Mesendoderm (in vitro differentiated cells): ENCODE measurements around the gene HOXA5.

Source experiments
- DNase-seq: peaks from one replicate; pipeline ENCODE4 v3.0.0; 2013
- H2AK5ac ChIP-seq: 2 replicates; pipeline ENCODE4 v1.6.1; 2013; ENCODE audit warnings: low read length, inconsistent platforms
- H2BK120ac ChIP-seq: 2 replicates; pipeline ENCODE4 v1.6.1; 2013; ENCODE audit warnings: low read depth, mild to moderate bottlenecking, low read length, moderate library complexity, mixed read lengths
- H2BK15ac ChIP-seq: replicated peaks from 2 replicates; pipeline ENCODE4 v1.6.1; 2013; ENCODE audit warnings: low read depth, mild to moderate bottlenecking, moderate library complexity
- H2BK5ac ChIP-seq: 2 replicates; pipeline ENCODE4 v1.6.1; 2013; ENCODE audit warnings: low read length, inconsistent platforms
- H3K18ac ChIP-seq: 2 replicates; pipeline ENCODE4 v1.6.1; 2013; ENCODE audit warnings: mild to moderate bottlenecking, low read length, mixed read lengths
- H3K23ac ChIP-seq: one replicate; pipeline ENCODE4 v1.6.1; 2013; ENCODE audit warnings: low read length
- H3K27ac ChIP-seq: 2 replicates; pipeline ENCODE4 v1.5.1; 2013; ENCODE audit warnings: low read depth, mild to moderate bottlenecking, inconsistent platforms, low read length, moderate library complexity
- H3K27me3 ChIP-seq: 2 replicates; pipeline ENCODE4 v1.6.1; 2013; ENCODE audit warnings: low read length, control low read depth, mild to moderate bottlenecking, inconsistent platforms; ENCODE audit not compliant: insufficient read depth, poor library complexity
- H3K36me3 ChIP-seq: 2 replicates; pipeline ENCODE4 v1.6.1; 2013; ENCODE audit warnings: low read length, inconsistent platforms; ENCODE audit not compliant: control insufficient read depth, insufficient read depth
- H3K4ac ChIP-seq: one replicate; pipeline ENCODE4 v1.6.1; 2013; ENCODE audit warnings: low read depth, mild to moderate bottlenecking, low read length, moderate library complexity
- H3K4me1 ChIP-seq: 2 replicates; pipeline ENCODE4 v1.6.1; 2013; ENCODE audit warnings: low read depth, low read length, inconsistent platforms; ENCODE audit not compliant: control insufficient read depth
- H3K4me2 ChIP-seq: 2 replicates; pipeline ENCODE4 v1.6.1; 2013; ENCODE audit warnings: low read length
- H3K4me3 ChIP-seq: 2 replicates; pipeline ENCODE4 v1.5.1; 2013; ENCODE audit warnings: mild to moderate bottlenecking, low read length
- H3K56ac ChIP-seq: one replicate; pipeline ENCODE4 v1.6.1; 2013; ENCODE audit warnings: low read length
- H3K79me1 ChIP-seq: 2 replicates; pipeline ENCODE4 v1.6.1; 2013; ENCODE audit warnings: low read length, inconsistent platforms
- H3K79me2 ChIP-seq: 2 replicates; pipeline ENCODE4 v1.6.1; 2013; ENCODE audit warnings: mild to moderate bottlenecking, low read length; ENCODE audit not compliant: control insufficient read depth, insufficient read depth
- H3K9ac ChIP-seq: 2 replicates; pipeline ENCODE4 v1.6.1; 2013; ENCODE audit warnings: low read length, inconsistent platforms
- H4K5ac ChIP-seq: one replicate; pipeline ENCODE4 v1.6.1; 2013; ENCODE audit warnings: low read length
- H4K8ac ChIP-seq: one replicate; pipeline ENCODE4 v1.6.1; 2013; ENCODE audit warnings: low read depth, mild to moderate bottlenecking, control low read depth, low read length, moderate library complexity
- WGBS: extraction: QIAGEN DNeasy Blood & Tissue Kit; methylation state at CpG from one replicate; pipeline ENCODE4 v1.1.7; 2013; ENCODE audit warnings: low lambda C conversion rate, missing lambda C conversion rate; ENCODE audit not compliant: insufficient coverage; ENCODE audit errors: extremely low coverage; 5-methylcytosine and 5-hydroxymethylcytosine counted together

The HOXA5 gene

DNA sequence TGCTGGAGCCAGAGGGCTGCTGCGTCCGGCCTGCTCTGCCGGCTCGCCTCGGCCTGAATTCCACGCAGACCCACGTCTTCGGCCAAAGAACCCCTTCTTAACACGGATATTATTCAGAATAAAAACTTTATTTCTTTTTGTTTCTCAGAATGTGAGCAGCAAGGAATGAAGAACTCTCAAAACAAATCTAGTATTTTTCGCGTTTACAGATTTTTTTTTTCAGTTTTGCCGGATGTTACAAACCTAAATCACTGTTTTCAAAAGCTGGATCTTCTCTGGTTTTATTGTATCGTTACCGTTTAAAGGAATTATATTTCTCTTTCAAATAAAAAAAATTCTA is 36.6 kb downstream of the HOXA5 start:
- Histone ChIP-seq H3K36me3 (no peaks in the 10 kb centered on the region), H3K23ac (no peak overlapping the region), H3K9ac (no peak overlapping the region), H3K27ac (no peak overlapping the region), H3K18ac (no peak overlapping the region), H3K4me1 (no peaks in the 10 kb centered on the region), H4K5ac (no peak overlapping the region), H3K27me3 (peaks cover 91% of the 10 kb centered on the region), H3K4ac (no peak overlapping the region), H3K4me2 (no peak overlapping the region), H3K4me3 (no peak overlapping the region), H2BK15ac (no peak overlapping the region), H2BK120ac (no peak overlapping the region), H2BK5ac (no peak overlapping the region), H3K79me1 (no peaks in the 10 kb centered on the region), H3K79me2 (no peaks in the 10 kb centered on the region), H2AK5ac (no peak overlapping the region), H3K56ac (no peak overlapping the region), H4K8ac (no peak overlapping the region)
- no CpG with 5 or more reads among the region's 14 CpGs for WGBS
- no peak for DNase-seq

DNA sequence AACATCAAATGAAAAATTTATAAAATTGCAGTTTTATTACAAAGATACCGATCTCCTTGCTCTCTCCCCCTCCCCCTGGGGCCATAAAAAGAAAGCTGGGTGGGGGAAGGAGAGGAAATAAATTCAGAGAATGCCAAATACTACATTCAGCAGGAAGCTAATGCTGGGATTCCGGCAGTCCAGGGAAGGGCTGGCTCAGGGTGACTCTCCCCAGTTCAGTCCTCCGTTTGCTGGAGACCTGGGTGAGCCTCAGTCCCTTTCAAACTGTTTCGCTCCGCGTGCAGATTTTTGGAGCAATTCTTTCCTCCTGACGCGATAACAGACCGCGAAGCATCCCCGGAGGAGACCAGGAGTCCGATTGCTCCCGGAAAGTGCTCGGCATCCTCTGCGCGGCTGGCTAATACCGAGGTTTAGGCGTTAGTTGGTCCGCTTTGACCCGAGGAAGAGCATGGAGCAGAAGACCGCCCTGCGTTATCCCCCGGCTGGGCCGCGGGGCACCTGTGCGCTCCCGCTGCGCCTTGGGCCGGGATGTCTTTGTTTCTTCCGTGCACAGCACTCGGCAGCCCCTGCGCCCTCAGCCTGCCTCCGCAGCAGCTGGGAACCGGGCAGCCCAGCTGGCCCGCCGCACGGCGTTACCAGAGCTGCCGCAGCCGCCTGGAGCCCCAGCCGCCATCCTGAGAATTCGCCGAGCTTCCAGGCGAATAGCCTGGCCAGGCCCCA is 37.1 kb downstream of the HOXA5 start:
- Histone ChIP-seq H3K27ac (no peak overlapping the region), H2BK120ac (no peak overlapping the region), H4K5ac (no peak overlapping the region), H3K4me1 (no peaks in the 10 kb centered on the region), H3K4me3 (no peak overlapping the region), H3K23ac (no peak overlapping the region), H3K18ac (no peak overlapping the region), H2BK15ac (no peak overlapping the region), H3K4me2 (peak overlapping the region; percentile 28), H3K56ac (no peak overlapping the region), H2AK5ac (no peak overlapping the region), H2BK5ac (no peak overlapping the region), H3K79me2 (no peaks in the 10 kb centered on the region), H3K36me3 (no peaks in the 10 kb centered on the region), H3K79me1 (no peaks in the 10 kb centered on the region), H3K9ac (no peak overlapping the region), H4K8ac (no peak overlapping the region), H3K4ac (no peak overlapping the region), H3K27me3 (peaks cover 91% of the 10 kb centered on the region)
- DNase-seq, result peak; percentile 70
- WGBS, result no CpG with 5 or more reads among the region's 44 CpGs

DNA sequence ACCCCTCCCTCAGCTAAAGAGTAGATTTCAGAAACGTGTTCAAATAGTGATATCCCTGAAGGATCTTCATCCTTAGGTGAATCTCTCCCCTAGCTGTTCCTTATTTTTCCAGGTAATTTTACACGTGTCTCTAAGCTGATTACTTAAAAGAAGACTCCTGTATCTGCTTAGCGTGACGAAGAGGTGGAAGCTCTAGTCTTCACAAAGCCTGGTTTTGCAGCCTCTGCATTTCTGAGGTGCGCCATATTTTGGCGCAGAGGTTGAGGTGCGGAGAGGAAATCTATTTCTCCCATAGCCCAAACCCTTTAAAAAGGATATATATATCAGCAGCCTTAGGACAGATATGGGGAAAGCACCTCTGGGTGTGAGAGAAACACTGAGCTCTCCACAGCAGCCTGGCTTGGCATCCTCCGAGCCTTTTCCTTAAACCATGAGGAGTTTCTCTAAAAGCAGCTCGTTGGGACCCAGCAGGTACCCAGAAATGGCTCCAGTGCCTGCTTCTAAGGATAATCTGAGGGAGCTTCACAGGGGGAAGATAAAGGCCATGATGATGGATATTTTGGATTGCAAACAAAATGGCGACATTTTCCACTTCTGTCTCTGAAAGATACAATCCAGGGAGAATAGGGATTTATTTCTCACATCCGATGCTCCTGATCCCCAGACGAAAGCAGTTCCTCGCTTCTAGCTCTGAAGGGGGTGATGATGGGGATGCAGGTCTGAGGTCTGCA is 38.0 kb downstream of the HOXA5 start:
- no CpG with 5 or more reads among the region's 13 CpGs for WGBS
- H3K27ac ChIP-seq, result no peak overlapping the region

DNA sequence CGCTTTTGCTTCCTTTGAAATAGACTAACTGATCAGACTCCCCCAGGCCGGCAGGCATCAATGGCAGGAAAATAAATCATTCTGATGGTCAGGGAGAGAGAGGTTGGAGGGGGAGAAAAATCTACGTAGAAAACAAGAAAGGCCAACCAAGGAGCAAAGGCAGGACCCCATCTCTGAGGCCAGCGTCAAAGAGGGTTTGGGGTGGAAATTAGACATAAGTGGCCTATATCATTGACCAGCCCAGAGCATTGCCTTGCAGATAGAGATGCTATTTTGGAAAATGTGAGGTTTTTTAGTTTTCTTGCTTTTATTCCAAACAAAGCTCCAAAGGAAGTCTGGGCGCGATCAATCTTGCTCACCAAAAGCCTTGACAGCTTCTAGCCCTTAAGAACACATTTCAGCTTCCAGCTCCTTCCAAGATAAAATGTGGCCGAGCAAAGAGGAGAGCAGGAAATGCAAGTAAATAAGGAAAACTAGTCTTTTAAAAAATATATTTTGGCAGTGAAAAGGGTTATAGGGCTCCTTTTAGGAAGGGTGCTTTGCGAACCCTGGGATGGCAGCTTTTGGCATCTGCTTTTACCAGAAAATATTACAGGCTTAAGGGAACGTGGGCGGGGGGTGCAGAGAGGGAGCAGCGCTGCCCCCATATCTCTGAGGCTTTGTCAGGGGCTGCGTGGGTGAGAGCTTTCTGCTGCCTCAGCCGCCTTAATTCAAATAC is 39.0 kb downstream of the HOXA5 start:
- Histone ChIP-seq H2BK5ac (no peak overlapping the region), H4K5ac (no peak overlapping the region), H3K4me3 (no peak overlapping the region), H3K56ac (no peak overlapping the region), H3K27me3 (peaks cover 87% of the 10 kb centered on the region), H3K36me3 (no peaks in the 10 kb centered on the region), H2AK5ac (no peak overlapping the region), H3K23ac (no peak overlapping the region), H3K4ac (no peak overlapping the region), H3K9ac (no peak overlapping the region), H3K4me1 (no peaks in the 10 kb centered on the region), H3K79me2 (no peaks in the 10 kb centered on the region), H2BK120ac (no peak overlapping the region), H3K18ac (no peak overlapping the region), H3K27ac (no peak overlapping the region), H3K4me2 (no peak overlapping the region), H3K79me1 (no peaks in the 10 kb centered on the region), H4K8ac (no peak overlapping the region), H2BK15ac (no peak overlapping the region)
- no CpG with 5 or more reads among the region's 13 CpGs for WGBS
- DNase-seq, result no peak

More for the DNA sequence above, 38.0 kb downstream of the HOXA5 start:
- Histone ChIP-seq H4K5ac (no peak overlapping the region), H3K79me1 (no peaks in the 10 kb centered on the region), H3K18ac (no peak overlapping the region), H4K8ac (no peak overlapping the region), H2BK5ac (no peak overlapping the region), H3K36me3 (no peaks in the 10 kb centered on the region), H3K56ac (no peak overlapping the region), H2BK120ac (no peak overlapping the region), H3K23ac (no peak overlapping the region), H2AK5ac (no peak overlapping the region), H3K4me2 (no peak overlapping the region), H2BK15ac (no peak overlapping the region), H3K79me2 (no peaks in the 10 kb centered on the region), H3K4ac (no peak overlapping the region), H3K9ac (no peak overlapping the region), H3K27me3 (peaks cover 91% of the 10 kb centered on the region), H3K4me3 (no peak overlapping the region), H3K4me1 (no peaks in the 10 kb centered on the region)
- DNase-seq, result no peak

DNA sequence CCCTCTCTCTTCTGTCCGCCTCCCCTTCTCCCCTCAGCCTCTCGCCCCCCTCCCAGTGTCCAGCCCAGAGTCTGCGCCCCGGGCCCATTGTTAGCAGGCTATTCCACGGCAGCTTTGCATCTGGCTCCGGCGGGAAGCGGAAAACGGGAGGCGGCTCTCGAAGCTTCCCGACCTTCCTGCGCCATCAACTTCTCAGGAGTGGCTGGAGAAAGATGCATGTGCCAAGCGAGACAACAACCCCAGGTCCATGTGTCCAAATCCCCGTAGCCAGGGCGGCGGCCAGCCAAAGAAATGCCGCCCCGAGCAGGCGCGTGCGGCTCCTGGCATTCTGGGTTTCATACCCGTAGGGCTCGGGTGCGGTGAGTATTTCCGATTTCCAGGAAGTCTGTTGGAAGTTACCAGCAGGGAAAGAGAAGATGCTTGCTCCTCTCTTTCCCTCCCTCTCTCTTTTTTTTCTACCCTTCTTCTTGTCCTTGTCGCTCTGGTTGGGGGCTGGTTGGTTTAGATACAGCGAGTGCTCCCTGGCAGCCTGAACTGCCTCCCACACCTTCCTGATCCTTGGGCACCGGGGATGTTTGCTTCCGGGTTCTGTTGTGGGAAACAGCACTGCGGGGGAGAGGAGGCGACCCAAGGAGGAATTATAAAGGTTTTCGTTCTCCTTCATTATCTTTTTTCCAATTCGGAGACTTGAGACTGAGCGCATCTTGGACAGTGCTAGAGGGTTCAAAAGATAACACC is 39.8 kb downstream of the HOXA5 start:
- Histone ChIP-seq H3K27me3 (peaks cover 86% of the 10 kb centered on the region), H2BK120ac (no peak overlapping the region), H3K27ac (no peak overlapping the region), H2BK15ac (no peak overlapping the region), H3K4me1 (no peaks in the 10 kb centered on the region), H3K9ac (no peak overlapping the region), H2AK5ac (no peak overlapping the region), H3K4ac (no peak overlapping the region), H2BK5ac (no peak overlapping the region), H3K56ac (no peak overlapping the region), H3K4me3 (no peak overlapping the region), H3K79me2 (no peaks in the 10 kb centered on the region), H3K18ac (no peak overlapping the region), H3K23ac (no peak overlapping the region), H4K5ac (no peak overlapping the region), H3K79me1 (no peaks in the 10 kb centered on the region), H3K4me2 (no peak overlapping the region), H4K8ac (no peak overlapping the region), H3K36me3 (no peaks in the 10 kb centered on the region)
- no peak for DNase-seq
- WGBS, result no CpG with 5 or more reads among the region's 35 CpGs
